Measurements from ENCODE around the gene RASSF3.

The RASSF3 gene

DNA sequence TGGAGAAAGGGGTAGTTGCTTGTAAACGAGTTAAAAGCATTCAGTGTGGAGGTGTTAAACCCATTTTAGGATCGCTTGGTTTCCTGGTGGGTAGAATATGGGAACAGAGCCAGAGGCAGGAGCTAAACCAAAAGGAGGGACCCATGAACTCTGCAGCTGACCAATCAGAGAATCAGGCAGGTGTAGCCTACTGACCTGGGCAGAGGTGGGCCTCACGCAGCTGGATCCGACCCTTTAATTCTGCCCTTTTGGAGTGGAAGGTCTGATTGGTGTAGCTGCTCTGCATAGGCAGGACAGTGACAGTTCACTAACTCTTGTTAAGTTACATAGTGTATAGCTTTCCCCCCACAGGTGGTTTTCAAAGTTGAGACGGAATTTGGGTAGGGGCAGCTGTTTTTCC lies 85.3 kb downstream of the RASSF3 start:
- no peak for DNase-seq

DNA sequence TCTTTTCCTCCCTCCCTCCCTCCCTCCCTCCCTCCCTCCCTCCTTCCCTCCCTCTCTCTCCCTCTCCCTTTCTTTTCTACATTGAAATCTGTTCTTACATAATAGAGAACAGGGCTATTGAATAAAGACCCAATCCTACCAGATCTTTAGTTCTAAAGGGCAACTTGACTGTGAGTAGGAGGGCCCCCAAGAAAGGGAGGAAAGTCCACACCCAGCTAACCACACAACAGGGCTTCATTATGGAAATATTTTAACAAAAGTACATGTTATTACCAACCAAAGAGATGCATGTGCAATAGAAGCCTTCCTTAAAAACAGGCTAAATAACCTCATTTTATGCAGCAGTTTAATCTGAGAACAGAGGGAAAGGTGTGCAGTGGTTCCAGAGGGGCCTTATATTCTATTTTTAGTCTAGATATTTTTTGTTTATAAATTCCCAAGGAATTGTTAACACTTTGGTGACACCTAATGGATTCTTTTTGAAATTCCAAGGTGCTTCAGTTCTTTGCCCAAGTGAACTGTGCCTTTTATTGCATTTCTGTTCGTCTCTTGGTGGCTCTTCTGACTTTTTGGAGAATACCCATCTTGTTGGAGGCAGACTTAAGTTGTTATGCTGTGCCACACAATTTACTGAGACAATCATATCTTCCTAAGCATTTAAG lies 85.9 kb downstream of the RASSF3 start:
- no peak for DNase-seq

DNA sequence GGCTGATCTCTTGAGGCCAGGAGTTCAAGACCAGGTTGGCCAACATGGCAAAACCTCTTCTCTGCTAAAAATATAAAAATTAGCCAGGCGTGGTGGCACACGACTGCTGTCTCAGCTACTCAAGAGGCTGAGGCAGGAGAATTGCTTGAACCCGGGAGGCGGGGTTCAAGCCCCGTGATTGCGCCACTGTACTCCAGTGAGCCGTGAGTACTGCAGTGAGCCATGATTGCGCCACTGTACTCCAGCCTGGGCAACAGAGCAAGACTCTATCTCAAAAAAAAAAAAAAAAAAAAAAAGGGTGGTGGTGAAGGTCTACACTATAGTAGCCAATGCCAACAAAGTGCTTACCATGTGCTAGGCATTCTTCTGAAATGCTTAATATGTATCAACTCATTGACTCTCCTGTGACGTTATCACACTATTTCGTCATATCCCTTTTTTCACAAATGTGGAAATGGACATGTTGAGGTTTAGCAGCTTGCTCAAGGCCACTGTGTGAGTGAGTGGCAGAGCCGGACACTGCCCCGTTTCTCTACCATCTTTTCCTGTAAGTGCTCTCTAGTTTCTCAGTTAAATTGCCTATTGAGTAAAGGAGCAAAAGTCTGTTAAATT lies 89.3 kb downstream of the RASSF3 start:
- DNase-seq, result no peak

DNA sequence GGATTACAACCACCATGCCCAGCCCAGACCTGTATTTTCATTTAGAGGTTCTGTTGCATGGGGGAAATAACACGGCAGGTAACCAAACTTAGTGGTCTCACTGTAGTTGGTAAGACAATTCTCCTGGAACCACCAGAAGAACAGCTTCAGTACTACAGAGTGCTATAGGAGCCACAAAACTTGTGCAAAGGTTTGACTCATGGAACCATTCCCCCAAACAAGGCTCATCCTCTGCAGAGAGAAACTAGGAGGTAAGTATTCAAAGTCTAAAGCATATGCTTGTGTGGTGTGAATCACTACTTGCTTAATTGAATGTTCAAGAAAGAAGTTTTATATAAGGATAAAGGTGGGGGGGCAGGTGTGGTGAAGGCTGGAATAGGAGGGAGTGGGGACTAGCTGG lies 90.2 kb downstream of the RASSF3 start:
- no peak for DNase-seq

DNA sequence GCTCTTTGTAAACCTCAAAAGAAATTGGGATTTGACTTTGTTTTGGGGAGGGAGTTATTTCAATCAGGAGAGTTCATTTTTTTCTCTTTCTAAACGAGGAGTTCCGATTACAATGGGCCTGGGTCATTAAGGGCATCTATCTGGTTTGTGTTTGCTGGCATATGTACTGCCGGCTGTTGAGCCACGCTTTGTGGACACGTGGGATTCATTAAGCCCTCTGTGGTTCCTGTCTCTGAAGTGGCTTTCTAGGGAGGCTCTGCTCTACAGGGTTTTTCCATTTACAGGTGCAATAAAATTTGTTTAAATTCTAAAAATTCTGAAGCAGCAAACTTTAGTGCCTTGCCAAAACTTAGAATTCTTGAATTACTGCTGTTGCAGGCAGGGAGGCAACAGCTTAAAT lies 91.0 kb downstream of the RASSF3 start:
- DNase-seq, result no peak

DNA sequence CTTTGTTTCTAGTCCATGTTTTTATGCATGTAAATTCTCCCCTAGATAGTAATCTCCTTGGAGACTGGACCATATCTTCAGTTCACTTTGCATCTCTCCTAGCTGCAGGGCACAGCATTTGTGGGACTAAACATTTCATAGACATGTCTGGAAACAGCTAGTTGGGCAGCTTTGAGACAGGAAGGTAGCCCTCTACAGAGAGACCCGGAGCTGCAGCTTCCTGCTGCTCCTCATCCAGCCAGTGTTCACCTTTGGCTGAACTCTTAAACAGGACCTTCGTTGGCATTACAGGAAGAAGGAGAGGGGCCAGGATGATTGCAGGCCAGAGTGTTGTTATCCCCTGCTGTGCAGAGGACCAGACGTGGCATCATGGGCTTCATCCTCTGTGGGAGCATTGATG lies 96.0 kb downstream of the RASSF3 start:
- no peak for DNase-seq

DNA sequence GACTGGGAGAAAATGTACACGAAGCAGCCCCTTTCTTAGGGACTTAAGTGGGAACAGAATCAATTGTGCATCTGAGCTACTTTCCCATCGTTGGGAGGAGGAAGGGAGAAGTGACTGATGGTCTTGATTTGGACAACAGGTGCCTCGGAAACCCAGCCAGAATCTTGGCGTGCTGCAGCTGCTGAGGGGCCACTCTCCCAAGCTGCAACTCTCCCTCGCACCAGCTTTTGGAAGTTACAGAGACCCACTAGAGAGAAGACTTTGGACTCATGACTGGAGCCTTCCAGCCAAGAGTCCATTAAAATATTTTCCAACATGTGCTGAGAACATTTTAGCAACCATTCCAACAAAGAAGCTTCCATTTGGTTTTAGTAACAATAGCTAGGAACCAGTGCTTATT lies 96.6 kb downstream of the RASSF3 start:
- no peak for DNase-seq

DNA sequence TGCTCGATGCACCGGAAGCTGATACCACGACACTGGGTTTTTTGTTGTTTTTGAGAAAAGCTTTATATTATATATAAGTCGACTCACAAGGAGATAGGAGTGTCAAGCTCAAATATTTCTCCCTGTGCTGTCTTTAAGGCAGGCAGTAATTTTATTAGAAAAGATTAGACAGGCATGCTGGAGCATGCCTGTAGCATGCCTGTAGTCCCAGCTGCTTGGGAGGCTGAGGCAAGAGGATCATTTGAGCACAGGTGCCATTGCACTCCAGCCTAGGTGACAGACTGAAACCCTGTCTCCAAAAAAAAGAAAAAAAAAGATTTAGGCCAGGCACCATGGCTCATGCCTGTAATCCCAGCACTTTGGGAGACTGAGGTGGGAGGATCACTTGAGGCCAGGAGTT lies 97.1 kb downstream of the RASSF3 start:
- no peak for DNase-seq

DNA sequence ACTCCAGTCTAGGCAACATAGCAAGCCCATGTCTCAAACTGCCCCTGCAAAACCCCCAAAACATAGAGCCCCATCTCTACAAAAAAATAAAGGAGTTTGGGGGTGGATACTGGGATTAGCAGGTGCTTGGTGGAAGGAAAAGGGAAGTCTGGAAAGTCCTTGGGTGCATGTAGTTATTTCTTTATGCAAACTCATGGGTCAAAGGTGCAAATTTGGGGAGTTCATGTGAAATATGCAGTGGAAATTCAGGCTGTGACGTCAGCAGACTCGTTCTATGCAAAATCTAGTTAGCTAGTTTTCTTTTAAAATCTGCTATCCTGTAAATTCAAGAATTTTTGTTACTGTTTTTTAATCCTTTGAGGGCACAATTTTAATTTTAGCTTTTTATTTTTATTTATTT lies 97.6 kb downstream of the RASSF3 start:
- no peak for DNase-seq

DNA sequence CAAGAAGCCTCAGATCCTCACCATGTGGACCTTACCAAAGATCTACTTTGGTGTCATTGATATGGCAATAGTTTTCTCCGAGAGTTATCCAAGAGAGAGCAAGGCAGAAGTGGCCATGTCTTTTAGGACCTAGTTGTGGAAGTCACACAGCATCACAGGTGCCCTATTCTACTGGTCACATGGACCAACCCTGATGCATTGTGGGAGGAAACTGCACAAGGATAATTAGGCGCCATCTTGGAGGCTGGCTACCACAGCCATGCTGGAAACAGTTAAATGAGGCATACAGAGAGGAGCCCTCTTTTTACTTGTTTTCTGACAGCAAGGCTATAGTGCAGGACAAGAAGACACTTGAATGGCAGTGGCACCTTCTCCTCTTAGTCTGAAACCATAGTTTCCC lies 99.1 kb downstream of the RASSF3 start:
- no peak for DNase-seq

DNA sequence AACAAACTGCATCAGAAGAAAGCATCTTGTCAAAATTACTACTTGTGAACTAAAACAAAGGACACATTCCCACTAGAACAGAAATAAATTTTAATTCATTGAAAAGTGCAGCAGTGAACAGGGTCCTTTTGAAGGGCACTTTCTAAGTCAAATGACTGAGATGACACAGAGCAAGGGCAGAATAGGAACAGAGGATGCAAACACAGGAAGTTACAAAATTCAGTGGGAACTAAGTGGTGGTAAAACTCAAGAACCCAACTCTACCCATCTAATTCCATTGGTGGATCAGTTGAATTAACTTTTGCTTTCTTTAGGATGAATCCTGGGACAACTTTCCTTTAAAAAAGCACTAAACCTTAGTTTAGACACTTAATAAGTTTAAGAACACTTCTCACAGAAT lies 103.1 kb downstream of the RASSF3 start:
- no peak for DNase-seq

DNA sequence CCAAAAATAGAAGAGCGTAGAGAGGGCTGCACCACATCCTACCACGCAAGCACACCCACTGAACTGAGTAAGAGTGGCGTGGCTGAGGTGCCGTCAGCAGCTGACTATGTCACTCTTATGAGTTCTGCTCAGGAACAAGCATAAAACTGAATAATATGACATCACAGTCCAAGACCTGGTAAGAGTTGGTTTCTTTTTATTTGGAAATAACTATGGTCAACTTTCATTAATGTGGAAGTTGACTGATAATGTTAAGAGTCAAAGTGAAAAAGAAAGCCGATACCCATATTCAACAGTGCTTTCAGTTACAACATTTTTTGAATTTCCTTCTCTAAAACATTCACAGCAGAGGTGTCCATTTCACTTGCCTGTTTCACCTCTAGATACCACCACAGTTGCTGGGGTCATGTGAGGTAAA lies 104.3 kb downstream of the RASSF3 start:
- DNase-seq, result no peak

DNA sequence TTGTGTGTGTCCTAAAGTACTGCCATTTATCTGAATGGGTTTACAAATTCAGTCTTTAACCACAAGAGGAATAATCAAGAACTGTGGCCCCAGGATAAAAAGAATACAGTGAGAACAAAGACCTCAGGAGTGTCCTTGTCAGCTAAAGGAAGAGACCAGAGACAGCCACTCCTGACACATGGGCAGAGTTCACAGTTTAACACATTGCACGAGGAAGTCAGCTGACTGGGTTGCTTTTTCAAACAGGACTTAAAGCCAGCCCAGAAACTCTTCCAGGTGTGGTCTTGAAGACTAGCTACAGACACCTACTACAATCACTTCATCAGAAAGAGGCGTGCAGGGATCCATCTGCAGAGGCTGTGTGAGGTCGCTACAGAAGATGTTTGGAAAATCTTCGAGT lies 106.1 kb downstream of the RASSF3 start:
- no peak for DNase-seq

DNA sequence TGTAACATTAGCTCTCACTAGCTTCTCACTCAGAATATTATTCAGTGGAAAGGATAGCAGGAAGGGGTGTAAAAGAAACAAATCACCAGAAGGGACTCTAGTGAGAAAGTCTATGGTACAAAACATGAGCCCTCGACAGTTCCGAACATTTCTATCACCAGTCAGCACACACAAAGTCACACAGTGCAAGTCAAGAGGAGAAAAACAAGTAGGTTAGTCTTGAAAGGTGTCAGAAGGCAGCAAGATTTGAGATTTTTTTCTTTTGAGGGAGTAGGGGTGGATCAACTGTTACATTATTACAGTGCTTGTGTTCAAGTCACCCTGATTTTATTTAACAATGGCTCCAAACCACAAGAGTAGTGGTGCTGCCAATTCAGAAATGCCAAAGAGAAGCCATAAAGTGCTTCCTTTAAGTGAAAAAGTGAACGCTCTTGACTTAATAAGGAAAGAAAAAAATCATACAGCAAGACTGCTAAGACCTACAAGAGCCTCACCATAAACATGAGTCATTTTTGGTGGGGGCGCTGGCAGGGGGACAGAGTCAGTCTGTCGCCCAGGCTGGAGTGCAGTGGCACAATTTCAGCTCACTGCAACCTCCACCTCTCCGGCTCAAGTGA lies 106.7 kb downstream of the RASSF3 start:
- no peak for DNase-seq

DNA sequence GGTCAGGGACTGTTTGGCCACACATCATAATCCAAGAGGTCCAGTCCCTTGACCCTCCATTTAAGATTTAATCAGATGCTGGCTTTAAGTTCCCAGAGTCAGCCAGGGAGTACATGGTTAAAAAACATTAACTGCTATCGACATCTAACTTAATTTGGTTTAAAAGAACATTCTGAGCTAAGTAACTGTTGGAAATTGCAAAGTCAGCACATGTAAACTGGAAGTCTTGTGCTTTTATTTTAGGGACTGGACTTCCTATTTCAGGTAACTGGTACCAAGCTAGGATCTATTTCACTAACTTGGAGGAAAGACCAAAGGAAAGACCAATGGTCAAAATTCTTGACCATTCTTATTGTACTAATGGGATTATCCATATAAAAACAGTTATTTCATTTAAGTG lies 108.4 kb downstream of the RASSF3 start:
- DNase-seq, result no peak

DNA sequence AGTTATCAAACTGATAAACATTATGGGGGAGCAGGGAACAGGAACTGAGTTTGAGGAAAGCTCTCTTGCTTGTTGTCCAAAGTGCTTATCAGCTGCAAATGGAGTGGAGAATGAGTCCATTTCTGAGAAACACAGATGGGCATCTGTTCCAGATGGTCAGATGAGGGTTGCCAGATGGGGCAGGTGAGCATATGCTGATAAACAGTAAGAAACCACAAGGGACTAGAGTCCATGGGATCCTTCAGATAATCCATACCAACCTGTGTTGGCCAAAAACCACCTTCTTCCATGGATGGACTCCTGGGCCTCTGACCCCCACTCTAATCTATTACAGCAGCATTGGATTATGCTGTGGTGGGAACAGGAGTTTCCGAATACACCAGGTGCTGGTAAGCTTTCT lies 110.6 kb downstream of the RASSF3 start:
- no peak for DNase-seq

DNA sequence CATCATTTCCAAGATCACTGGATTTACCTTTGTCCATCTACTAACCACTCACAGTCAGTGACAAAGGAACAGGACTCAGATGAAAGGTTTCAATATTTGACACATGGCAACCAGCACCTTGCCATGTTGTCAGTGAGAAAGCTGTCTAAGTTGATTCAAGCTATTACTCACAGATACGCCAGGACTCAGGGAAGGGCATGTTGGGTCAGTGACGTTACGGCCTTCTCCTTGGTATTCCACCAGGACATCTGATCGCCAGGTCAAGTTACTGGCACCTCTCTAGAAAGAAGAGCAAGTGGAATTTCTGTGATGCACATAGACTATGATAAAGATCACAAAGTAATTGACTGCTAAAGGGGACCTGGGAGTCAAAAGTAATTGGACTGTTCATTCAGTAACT lies 112.5 kb downstream of the RASSF3 start:
- no peak for DNase-seq

DNA sequence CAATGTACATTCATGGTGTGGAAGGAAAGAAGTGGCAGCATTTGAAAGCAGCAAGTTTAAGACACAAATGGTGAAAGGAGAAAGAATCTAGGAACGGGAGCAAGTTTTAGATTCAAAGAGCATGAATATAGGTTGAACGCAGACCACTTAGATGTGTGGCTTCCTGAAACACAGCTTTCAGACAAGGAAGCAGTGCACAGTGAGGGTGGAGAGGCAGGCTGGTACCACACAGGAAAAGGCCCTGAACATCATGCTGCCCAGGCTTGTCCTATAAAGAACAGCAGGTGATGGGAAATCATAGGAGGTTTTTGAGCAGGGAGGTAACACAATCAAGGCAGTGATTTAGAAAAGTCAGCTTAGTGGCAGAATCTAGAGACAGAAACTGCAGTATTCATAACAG lies 113.3 kb downstream of the RASSF3 start:
- no peak for DNase-seq

DNA sequence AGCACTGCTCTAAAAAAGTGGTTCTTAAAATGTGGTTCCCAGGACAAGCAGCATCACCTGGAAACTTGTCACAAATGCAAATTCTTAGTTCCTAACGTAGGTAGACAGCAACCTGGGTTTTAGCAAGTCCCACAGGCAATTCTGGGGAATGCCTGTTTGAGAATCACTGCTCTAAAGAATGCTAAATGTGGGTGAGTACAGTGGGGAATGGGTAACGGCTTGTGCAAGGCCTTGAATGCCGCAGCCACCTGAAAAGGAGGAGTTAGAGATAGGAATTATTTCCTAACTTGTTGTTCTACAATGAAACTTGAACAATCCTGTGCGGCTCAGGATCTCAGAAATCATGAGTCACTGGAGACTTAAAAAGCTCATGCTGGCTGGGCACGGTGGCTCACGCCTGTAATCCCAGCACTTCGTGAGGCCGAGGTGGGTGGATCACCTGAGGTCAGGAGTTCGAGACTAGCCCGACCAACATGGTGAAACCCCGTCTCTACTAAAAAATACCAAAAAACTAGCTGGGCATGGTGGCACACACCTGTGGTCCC lies 114.0 kb downstream of the RASSF3 start:
- no peak for DNase-seq

DNA sequence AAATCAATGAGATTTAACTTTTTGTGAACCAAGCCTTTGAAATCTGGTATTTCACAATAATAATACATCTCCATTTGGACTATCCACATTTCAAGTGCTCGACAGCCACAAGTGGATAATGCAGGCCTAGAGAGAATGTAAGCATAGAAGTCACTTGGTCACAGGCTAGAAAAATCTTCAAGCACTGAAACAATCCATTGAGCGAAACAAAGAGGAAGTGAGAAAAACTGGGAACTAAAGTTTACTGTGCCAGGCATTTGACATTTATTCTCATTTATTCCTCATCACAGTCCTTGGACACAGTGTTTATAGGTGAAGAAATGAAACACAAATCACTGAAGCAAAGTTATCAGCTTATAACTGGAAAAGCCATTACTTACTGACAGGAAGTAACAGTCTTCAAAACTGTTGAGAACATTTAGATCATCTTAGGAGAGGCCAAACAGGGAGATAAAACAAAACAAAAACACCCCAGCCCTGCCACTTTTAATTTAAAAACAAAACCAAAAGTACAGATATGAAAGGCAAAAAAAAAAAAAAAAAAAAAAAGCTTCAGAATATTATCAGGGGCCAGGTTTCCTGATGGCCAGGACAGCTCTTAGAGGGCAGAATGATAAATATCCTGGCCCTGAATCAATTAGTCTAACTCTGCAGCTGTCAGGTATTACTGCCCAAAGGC lies 119.8 kb downstream of the RASSF3 start:
- DNase-seq, result no peak

DNA sequence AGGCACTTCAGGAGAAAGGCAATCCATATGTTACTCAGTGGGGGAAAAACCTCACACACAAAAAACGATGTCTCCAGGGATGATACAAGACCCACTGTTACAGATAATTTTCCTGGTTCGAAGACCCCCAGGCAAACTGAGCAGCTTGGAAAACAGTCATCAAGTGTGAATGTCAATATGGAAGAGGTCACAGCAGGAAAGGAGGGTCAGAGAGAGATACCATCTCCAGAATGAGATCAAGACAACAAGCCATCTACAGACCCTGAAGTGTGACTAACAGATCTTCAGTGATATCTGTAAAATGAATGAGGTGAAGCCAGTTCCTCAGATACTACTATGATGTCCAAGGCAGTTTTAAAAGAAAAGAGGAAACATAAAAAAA lies 120.3 kb downstream of the RASSF3 start:
- DNase-seq, result no peak

DNA sequence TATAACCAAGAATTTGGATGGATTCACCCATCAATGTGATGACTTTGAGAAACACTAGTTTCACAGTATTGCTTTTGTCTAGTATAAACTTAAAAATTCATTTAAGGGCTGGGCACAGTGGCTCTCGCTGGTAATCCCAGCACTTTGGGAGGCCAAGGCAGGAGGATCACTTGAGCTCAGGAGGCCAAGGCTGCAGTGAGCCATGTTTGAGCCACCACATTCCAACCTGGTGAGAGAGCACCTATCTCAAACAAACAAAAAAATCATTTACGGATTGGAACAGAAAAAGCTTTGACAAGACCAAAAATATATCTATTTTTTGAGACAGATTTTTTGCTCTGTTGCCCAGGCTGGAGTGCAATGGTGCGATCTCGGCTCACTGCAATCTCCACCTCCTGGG lies 121.4 kb downstream of the RASSF3 start:
- no peak for DNase-seq

DNA sequence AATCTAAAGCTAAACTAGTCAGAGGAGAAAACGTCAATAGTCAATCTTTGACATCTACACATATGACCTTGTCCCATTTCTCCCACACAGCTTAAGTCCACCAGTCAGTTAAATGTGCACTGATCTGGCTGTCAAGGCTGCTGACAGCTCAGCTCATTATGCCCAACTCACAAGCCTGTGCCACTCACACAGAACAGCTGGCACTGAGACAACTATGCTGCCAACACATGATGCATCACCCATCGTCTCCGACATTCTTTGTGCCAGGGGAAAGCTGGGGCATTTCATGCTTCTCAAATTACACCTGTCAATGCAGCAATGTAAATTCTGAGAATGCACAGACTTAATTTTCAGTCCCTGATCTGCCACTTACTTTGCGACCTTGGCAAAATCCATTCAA lies 123.6 kb downstream of the RASSF3 start:
- DNase-seq, result no peak

DNA sequence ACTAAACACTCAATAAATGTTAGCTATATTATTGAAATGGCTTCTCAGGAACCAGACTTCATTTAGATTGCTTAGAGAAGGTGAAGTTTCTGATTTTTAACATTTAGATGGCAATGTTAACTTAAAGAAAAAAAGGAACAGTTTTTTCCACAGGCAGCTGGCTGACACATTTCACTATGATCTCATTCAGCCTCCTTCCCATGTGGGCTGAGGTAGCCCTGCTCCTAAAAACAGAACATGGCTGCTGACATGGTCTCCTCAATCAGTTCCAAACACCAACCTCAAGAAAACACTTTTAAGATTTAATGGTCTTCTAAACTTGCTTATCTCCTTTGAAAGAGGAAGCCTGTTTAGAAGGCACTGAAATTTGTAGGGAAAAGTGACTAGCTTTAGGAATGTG lies 125.1 kb downstream of the RASSF3 start:
- DNase-seq, result no peak

Data from activated CD4-positive, alpha-beta T cell treated with anti-CD3 and anti-CD28 coated beads, Interleukin-2, amount 50 U/mL, for 1 hour (primary cell).